ENCODE results near the gene CYSRT1. TPM values are rescaled to one million over a fixed set of nuclear protein-coding genes. Genes with fewer than 3 reads are reported as not detected.

The CYSRT1 gene
- total RNA-seq, 1 donor from 2014 or later: 2.1 TPM

DNA sequence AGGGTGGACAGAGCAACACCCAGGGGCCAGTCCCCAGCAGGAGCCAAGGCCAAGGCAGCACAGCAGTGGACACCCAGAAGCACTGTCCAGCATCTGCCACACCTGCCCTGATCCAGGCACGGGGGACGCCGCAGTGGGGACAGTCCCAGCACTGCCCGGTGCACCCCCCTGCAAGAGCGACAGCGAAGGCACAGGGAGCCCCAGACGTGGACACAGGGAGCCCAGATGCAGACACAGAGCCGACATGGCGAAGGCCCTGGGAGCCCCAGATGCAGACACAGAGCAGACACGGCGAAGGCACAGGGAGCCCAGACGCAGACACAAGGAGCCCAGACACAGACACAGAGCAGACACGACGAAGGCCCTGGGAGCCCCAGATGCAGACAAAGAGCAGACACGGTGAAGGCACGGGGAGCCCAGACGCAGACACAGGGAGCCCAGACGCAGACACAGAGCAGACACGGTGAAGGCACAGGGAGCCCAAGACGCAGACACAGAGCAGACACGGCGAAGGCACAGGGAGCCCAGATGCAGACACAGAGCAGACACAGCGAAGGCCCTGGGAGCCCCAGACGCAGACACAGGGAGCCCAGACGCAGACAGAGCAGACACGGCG is 40.9 kb upstream of the CYSRT1 start:
- Mint-ChIP-seq H3K27ac (ENCODE audit: unreplicated experiment) (no peak overlapping the region), H3K9me3 (ENCODE audit: unreplicated experiment) (peaks cover 11% of the 10 kb centered on the region), H3K4me3 (ENCODE audit: unreplicated experiment) (no peak overlapping the region), H3K27me3 (ENCODE audit: unreplicated experiment) (peaks cover 4% of the 10 kb centered on the region), H3K4me1 (ENCODE audit: low read depth, unreplicated experiment) (peaks cover 2% of the 10 kb centered on the region), H3K36me3 (ENCODE audit: unreplicated experiment) (no peaks in the 10 kb centered on the region)
- no peak for DNase-seq
- no peak for TF ChIP-seq CTCF (IDR thresholded peaks at IDR 0.05; ENCODE audit: partially characterized antibody, unreplicated experiment)

DNA sequence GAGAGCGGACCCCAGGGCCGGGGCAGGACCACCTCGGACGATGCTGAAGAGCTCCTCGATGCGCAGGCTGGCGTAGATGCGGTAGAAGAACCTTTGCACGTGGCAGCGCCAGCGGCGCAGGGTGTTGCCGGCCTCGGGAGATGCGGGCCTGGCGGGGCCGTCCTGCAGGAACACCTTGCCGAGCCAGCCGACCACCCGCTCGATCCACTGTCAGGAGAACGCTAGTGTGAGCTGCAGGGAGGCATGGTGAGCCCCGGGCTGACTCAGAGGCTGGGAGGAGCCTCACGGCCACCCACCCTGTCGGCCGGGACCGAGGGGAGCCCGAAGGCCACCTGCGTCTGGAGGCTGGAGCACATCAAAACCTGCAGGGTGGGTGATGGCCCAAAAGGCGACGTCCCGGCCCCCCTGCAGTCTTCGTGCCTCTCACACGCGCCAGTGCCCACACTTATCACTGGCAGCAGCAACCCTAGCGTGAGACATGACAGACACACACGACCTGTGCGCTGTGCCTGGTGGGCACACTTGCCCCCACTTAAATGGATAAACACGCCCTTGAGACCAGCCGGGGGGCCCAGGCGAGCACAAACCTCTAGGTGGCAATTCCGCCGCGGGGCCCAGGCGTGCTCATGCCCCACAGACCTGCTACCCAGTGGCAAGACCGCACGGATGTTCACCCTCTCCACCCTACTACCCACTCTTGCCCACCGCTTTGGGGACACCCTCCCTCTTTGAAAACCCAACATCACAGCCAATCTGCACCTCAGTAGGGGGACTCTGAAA is 39.9 kb upstream of the CYSRT1 start:
- Mint-ChIP-seq H3K4me1 (ENCODE audit: low read depth, unreplicated experiment) (peaks cover 4% of the 10 kb centered on the region), H3K27me3 (ENCODE audit: unreplicated experiment) (peaks cover 4% of the 10 kb centered on the region), H3K4me3 (ENCODE audit: unreplicated experiment) (no peak overlapping the region), H3K36me3 (ENCODE audit: unreplicated experiment) (no peaks in the 10 kb centered on the region), H3K27ac (ENCODE audit: unreplicated experiment) (no peak overlapping the region), H3K9me3 (ENCODE audit: unreplicated experiment) (peaks cover 13% of the 10 kb centered on the region)
- no peak for TF ChIP-seq CTCF (IDR thresholded peaks at IDR 0.05; ENCODE audit: partially characterized antibody, unreplicated experiment)
- DNase-seq: no peak

GRCh38 chr9:137185921-137186320 is 39.1 kb upstream of the CYSRT1 start:
- H3K4me3 Mint-ChIP-seq (ENCODE audit: unreplicated experiment): no peak overlapping the region
- H3K27ac Mint-ChIP-seq (ENCODE audit: unreplicated experiment): no peak overlapping the region
- peaks cover 13% of the 10 kb centered on the region for H3K9me3 Mint-ChIP-seq (ENCODE audit: unreplicated experiment)
- H3K36me3 Mint-ChIP-seq (ENCODE audit: unreplicated experiment): no peaks in the 10 kb centered on the region
- H3K4me1 Mint-ChIP-seq (ENCODE audit: low read depth, unreplicated experiment): peaks cover 4% of the 10 kb centered on the region
- DNase-seq: no peak
- peaks cover 4% of the 10 kb centered on the region for H3K27me3 Mint-ChIP-seq (ENCODE audit: unreplicated experiment)
- no peak for TF ChIP-seq CTCF (IDR thresholded peaks at IDR 0.05; ENCODE audit: partially characterized antibody, unreplicated experiment)

DNA sequence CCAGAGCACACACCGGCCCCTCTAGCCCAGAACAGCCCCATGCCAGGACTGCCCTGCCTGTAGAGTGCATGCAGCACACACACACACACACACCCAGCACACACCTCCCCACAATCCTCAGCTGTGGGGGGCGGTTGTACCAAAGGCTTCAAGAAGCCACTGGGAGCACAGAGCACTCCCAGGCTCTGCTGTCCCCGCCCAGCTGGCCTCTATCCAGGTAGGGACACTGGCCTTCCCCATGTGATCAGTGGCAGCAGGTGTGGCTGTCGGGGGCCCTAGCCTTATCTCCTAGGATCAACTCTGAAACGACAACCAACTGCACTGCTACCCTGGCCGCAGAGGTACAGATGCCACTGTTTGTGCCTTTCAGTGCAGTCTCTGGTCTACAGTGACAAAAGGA is 38.6 kb upstream of the CYSRT1 start:
- Mint-ChIP-seq H3K4me3 (ENCODE audit: unreplicated experiment) (peak overlapping the region; percentile 92), H3K36me3 (ENCODE audit: unreplicated experiment) (no peaks in the 10 kb centered on the region), H3K27ac (ENCODE audit: unreplicated experiment) (no peak overlapping the region), H3K4me1 (ENCODE audit: low read depth, unreplicated experiment) (peaks cover 4% of the 10 kb centered on the region), H3K9me3 (ENCODE audit: unreplicated experiment) (peaks cover 13% of the 10 kb centered on the region), H3K27me3 (ENCODE audit: unreplicated experiment) (peaks cover 4% of the 10 kb centered on the region)
- no peak for TF ChIP-seq CTCF (IDR thresholded peaks at IDR 0.05; ENCODE audit: partially characterized antibody, unreplicated experiment)
- DNase-seq: no peak

- no peak for DNase-seq
- Mint-ChIP-seq H3K4me3 (ENCODE audit: unreplicated experiment) (peak overlapping the region; percentile 92), H3K27me3 (ENCODE audit: unreplicated experiment) (peaks cover 2% of the 10 kb centered on the region), H3K9me3 (ENCODE audit: unreplicated experiment) (peaks cover 10% of the 10 kb centered on the region), H3K36me3 (ENCODE audit: unreplicated experiment) (no peaks in the 10 kb centered on the region), H3K27ac (ENCODE audit: unreplicated experiment) (peak overlapping the region; percentile 43), H3K4me1 (ENCODE audit: low read depth, unreplicated experiment) (peaks cover 4% of the 10 kb centered on the region)
- TF ChIP-seq CTCF (IDR thresholded peaks at IDR 0.05; ENCODE audit: partially characterized antibody, unreplicated experiment): no peak
Observed at GRCh38 chr9:137187386-137187785, 37.6 kb upstream of the CYSRT1 start.
